ENCODE data around the gene NXPH1.

- TF ChIP-seq POLR2A (IDR thresholded peaks at IDR 0.05), result no peak
- no peak for TF ChIP-seq CTCF (IDR thresholded peaks at IDR 0.05 in 8 of 11, conservative IDR thresholded peaks at IDR 0.05 in 3 of 11)
Measured at GRCh38 chr7:8423057-8423456, 10.4 kb upstream of the NXPH1 start.

All from spleen (tissue), 7 donors.